ENCODE results near the gene STKLD1. TPM values are rescaled to one million over a fixed set of nuclear protein-coding genes. Genes with fewer than 3 reads are reported as not detected.

Gene STKLD1
- polyA plus RNA-seq, 4 donors = 0.79 to 8.1 (median 3.0) TPM

DNA sequence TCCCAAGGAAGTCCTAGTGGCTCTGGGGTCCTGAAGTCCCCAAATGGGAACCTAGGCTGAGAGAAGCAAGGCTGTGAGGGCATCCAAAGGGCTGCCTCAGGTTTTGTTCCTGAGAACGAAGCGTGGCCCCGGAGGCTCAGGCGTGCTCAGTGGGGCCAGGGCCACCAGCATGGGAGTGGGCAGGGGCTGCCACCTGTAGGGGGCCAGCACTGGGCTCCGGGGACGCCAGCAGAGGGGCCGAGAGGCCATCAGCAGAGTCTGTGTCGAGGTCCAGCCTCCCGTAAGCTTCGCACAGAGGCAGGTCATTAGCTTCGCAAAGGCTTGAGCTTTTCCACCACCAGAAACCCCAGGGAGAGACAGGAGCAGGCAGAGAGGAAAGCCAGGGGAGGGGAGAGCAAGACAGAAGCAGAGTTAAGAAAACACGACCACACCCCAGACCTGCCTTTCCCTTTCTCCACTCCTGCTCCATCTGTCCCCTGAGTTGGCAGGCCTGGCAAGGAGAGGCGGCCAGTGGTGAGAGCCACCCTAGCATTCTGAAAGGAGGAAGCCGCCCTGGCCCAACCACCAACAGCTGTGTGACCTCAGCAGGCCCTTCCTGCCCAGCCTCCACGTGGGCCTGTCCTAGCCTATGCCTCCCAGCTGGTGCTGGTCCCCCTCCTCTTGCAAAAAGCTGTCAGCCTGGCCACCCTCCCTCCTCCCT is 34.6 kb upstream of the STKLD1 start:
- Histone ChIP-seq H3K27me3 (ENCODE audit: control insufficient read depth in 3 of 3, insufficient read depth in 3 of 3, low read length in 3 of 3) (no peaks in the 10 kb centered on the region), H3K36me3 (ENCODE audit: control insufficient read depth in 3 of 3, insufficient read depth in 2 of 3, low read depth in 1 of 3, low read length in 3 of 3) (peaks cover 4 to 77% (median 6%) of the 10 kb centered on the region in 3 donors), H3K27ac (ENCODE audit: low read depth in 1 of 3, low read length in 2 of 3) (peak overlapping the region in 1 of 3 donors; percentile 17), H3K4me1 (ENCODE audit: control insufficient read depth in 3 of 3, insufficient read depth in 2 of 3, low read depth in 1 of 3, low read length in 2 of 3) (peaks cover 0 to 5% (median 2%) of the 10 kb centered on the region in 3 donors), H3K9me3 (ENCODE audit: control insufficient read depth in 2 of 2, insufficient read depth in 1 of 2, low read depth in 1 of 2, low read length in 1 of 2) (no peaks in the 10 kb centered on the region), H3K4me3 (ENCODE audit: low read depth in 1 of 3, low read length in 3 of 3) (no peak overlapping the region)
- DNase-seq (no peak), FAIRE-seq (no peak)
- 87 to 89% (median 88%) methylated on average over 14 to 15 of the region's 15 CpGs for WGBS, 3 donors

DNA sequence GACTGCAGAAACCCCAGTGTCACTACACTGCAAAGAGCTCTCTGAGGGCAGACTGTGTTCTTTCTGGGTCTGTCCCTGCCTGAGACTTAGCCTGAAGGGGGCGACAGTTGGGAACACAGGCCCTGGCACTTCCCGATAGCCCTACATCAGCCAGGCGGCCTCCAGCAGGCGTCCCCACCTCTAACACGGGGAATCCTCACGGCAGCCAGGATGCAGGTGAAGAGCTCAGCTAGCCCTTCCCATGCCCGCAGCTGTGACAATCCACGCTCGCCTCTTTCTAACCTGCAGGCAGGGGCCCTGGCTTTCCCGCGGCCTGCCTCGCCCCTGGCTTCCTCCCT is 34.1 kb upstream of the STKLD1 start:
- FAIRE-seq = no peak
- no peak overlapping the region for H3K27ac ChIP-seq (ENCODE audit: low read depth in 1 of 3, low read length in 2 of 3)
- peaks cover 4 to 78% (median 6%) of the 10 kb centered on the region in 3 donors for H3K36me3 ChIP-seq (ENCODE audit: control insufficient read depth in 3 of 3, insufficient read depth in 2 of 3, low read depth in 1 of 3, low read length in 3 of 3)
- no peak for DNase-seq
- H3K4me3 ChIP-seq (ENCODE audit: low read depth in 1 of 3, low read length in 3 of 3) = no peak overlapping the region
- peaks cover 0 to 8% (median 6%) of the 10 kb centered on the region in 3 donors for H3K4me1 ChIP-seq (ENCODE audit: control insufficient read depth in 3 of 3, insufficient read depth in 2 of 3, low read depth in 1 of 3, low read length in 2 of 3)
- H3K27me3 ChIP-seq (ENCODE audit: control insufficient read depth in 3 of 3, insufficient read depth in 3 of 3, low read length in 3 of 3) = no peaks in the 10 kb centered on the region
- WGBS, 3 donors = 78 to 87% (median 81%) methylated on average over 12 of the region's 12 CpGs
- H3K9me3 ChIP-seq (ENCODE audit: control insufficient read depth in 2 of 2, insufficient read depth in 1 of 2, low read depth in 1 of 2, low read length in 1 of 2) = no peaks in the 10 kb centered on the region

GRCh38 chr9:133342570-133342969 is 33.6 kb upstream of the STKLD1 start:
- Histone ChIP-seq H3K36me3 (ENCODE audit: control insufficient read depth in 3 of 3, insufficient read depth in 2 of 3, low read depth in 1 of 3, low read length in 3 of 3) (peaks cover 4 to 78% (median 6%) of the 10 kb centered on the region in 3 donors), H3K4me3 (ENCODE audit: low read depth in 1 of 3, low read length in 3 of 3) (no peak overlapping the region), H3K27me3 (ENCODE audit: control insufficient read depth in 3 of 3, insufficient read depth in 3 of 3, low read length in 3 of 3) (no peaks in the 10 kb centered on the region), H3K9me3 (ENCODE audit: control insufficient read depth in 2 of 2, insufficient read depth in 1 of 2, low read depth in 1 of 2, low read length in 1 of 2) (no peaks in the 10 kb centered on the region), H3K27ac (ENCODE audit: low read depth in 1 of 3, low read length in 2 of 3) (no peak overlapping the region), H3K4me1 (ENCODE audit: control insufficient read depth in 3 of 3, insufficient read depth in 2 of 3, low read depth in 1 of 3, low read length in 2 of 3) (peaks cover 0 to 8% (median 6%) of the 10 kb centered on the region in 3 donors)
- DNase-seq (no peak), FAIRE-seq (no peak)
- 85 to 86% (median 86%) methylated on average over 11 of the region's 11 CpGs for WGBS, 3 donors

- no peak overlapping the region for H3K27ac ChIP-seq (ENCODE audit: low read depth in 1 of 3, low read length in 2 of 3)
- DNase-seq (no peak), FAIRE-seq (no peak)
- no peaks in the 10 kb centered on the region for H3K9me3 ChIP-seq (ENCODE audit: control insufficient read depth in 2 of 2, insufficient read depth in 1 of 2, low read depth in 1 of 2, low read length in 1 of 2)
- no peaks in the 10 kb centered on the region for H3K27me3 ChIP-seq (ENCODE audit: control insufficient read depth in 3 of 3, insufficient read depth in 3 of 3, low read length in 3 of 3)
- 95 to 96% (median 95%) methylated on average over 19 of the region's 19 CpGs for WGBS, 3 donors
- H3K36me3 ChIP-seq (ENCODE audit: control insufficient read depth in 3 of 3, insufficient read depth in 2 of 3, low read depth in 1 of 3, low read length in 3 of 3) = peaks cover 2 to 77% (median 6%) of the 10 kb centered on the region in 3 donors
- no peak overlapping the region for H3K4me3 ChIP-seq (ENCODE audit: low read depth in 1 of 3, low read length in 3 of 3)
- peaks cover 0 to 10% (median 6%) of the 10 kb centered on the region in 3 donors for H3K4me1 ChIP-seq (ENCODE audit: control insufficient read depth in 3 of 3, insufficient read depth in 2 of 3, low read depth in 1 of 3, low read length in 2 of 3)
Measured at GRCh38 chr9:133344071-133344470, 32.1 kb upstream of the STKLD1 start.

DNA sequence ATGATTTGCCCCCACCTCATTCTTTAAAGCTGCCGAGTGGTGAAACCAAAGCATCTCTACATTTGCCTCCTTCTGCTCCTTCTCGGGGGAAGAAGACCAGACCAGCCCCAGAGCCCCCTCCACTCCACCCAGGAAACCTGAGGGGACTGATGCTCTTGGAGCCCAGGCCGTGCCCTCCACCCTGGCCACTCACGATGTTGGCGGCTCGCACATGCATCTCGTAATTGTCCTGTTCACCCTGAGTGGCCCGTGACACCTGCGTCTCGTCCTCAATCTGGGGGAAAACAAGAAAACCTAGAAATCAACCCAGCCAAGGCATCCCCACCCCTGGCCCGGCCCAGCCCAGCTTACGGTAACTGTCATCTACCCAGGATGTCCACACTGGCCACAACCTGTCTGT is 31.2 kb upstream of the STKLD1 start:
- DNase-seq (no peak), FAIRE-seq (no peak)
- peaks cover 3 to 81% (median 4%) of the 10 kb centered on the region in 3 donors for H3K36me3 ChIP-seq (ENCODE audit: control insufficient read depth in 3 of 3, insufficient read depth in 2 of 3, low read depth in 1 of 3, low read length in 3 of 3)

GRCh38 chr9:133345596-133345995 is 30.6 kb upstream of the STKLD1 start:
- H3K27ac ChIP-seq (ENCODE audit: low read depth in 1 of 3, low read length in 2 of 3) = no peak overlapping the region
- H3K4me3 ChIP-seq (ENCODE audit: low read depth in 1 of 3, low read length in 3 of 3) = no peak overlapping the region
- peaks cover 0 to 16% (median 9%) of the 10 kb centered on the region in 3 donors for H3K4me1 ChIP-seq (ENCODE audit: control insufficient read depth in 3 of 3, insufficient read depth in 2 of 3, low read depth in 1 of 3, low read length in 2 of 3)
- peaks cover 8 to 81% (median 9%) of the 10 kb centered on the region in 3 donors for H3K36me3 ChIP-seq (ENCODE audit: control insufficient read depth in 3 of 3, insufficient read depth in 2 of 3, low read depth in 1 of 3, low read length in 3 of 3)
- FAIRE-seq = no peak
- 95 to 97% (median 95%) methylated on average over 6 of the region's 6 CpGs for WGBS, 3 donors
- H3K9me3 ChIP-seq (ENCODE audit: control insufficient read depth in 2 of 2, insufficient read depth in 1 of 2, low read depth in 1 of 2, low read length in 1 of 2) = no peaks in the 10 kb centered on the region
- no peaks in the 10 kb centered on the region for H3K27me3 ChIP-seq (ENCODE audit: control insufficient read depth in 3 of 3, insufficient read depth in 3 of 3, low read length in 3 of 3)
- DNase-seq = no peak

More for the DNA sequence above, 31.2 kb upstream of the STKLD1 start:
- Histone ChIP-seq H3K4me3 (ENCODE audit: low read depth in 1 of 3, low read length in 3 of 3) (no peak overlapping the region), H3K4me1 (ENCODE audit: control insufficient read depth in 3 of 3, insufficient read depth in 2 of 3, low read depth in 1 of 3, low read length in 2 of 3) (peaks cover 0 to 16% (median 9%) of the 10 kb centered on the region in 3 donors), H3K27me3 (ENCODE audit: control insufficient read depth in 3 of 3, insufficient read depth in 3 of 3, low read length in 3 of 3) (no peaks in the 10 kb centered on the region), H3K27ac (ENCODE audit: low read depth in 1 of 3, low read length in 2 of 3) (no peak overlapping the region), H3K9me3 (ENCODE audit: control insufficient read depth in 2 of 2, insufficient read depth in 1 of 2, low read depth in 1 of 2, low read length in 1 of 2) (no peaks in the 10 kb centered on the region)
- 94 to 97% (median 95%) methylated on average over 12 of the region's 12 CpGs for WGBS, 3 donors

- 75 to 82% (median 80%) methylated on average over 15 of the region's 15 CpGs for WGBS, 3 donors
- H3K27me3 ChIP-seq (ENCODE audit: control insufficient read depth in 3 of 3, insufficient read depth in 3 of 3, low read length in 3 of 3) = no peaks in the 10 kb centered on the region
- no peak for DNase-seq
Measured at GRCh38 chr9:133346021-133346785, 30.0 kb upstream of the STKLD1 start.

DNA sequence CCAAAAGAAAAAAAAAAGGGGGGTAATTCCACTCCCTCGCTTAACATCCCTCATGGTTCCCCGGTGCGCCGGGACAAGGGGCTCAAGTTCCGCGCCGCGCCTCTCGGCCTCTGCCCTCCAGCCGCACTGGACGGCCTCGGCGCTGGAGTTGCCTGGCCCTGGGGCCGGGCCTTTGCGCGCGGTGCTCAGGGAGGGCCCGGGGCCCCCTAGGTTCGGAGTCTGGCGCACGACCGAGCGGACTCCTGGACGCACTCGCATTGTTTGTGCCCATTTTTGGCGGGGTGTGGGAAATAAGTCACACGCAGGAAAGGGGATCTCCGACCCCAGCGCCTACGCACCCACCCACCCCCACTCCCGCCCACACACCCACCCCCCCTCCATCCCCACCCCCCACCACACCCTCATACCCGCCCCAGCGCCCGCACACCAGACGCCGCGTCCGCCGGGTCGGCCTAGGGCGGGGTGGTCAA is 28.6 kb upstream of the STKLD1 start:
- no peak for FAIRE-seq
- Histone ChIP-seq H3K4me3 (ENCODE audit: low read depth in 1 of 3, low read length in 3 of 3) (peak overlapping the region; percentile 51 to 79 (median 73)), H3K9me3 (ENCODE audit: control insufficient read depth in 2 of 2, insufficient read depth in 1 of 2, low read depth in 1 of 2, low read length in 1 of 2) (no peaks in the 10 kb centered on the region), H3K4me1 (ENCODE audit: control insufficient read depth in 3 of 3, insufficient read depth in 2 of 3, low read depth in 1 of 3, low read length in 2 of 3) (peaks cover 0 to 16% (median 9%) of the 10 kb centered on the region in 3 donors), H3K27ac (ENCODE audit: low read depth in 1 of 3, low read length in 2 of 3) (peak overlapping the region; percentile 69 to 86 (median 86)), H3K27me3 (ENCODE audit: control insufficient read depth in 3 of 3, insufficient read depth in 3 of 3, low read length in 3 of 3) (no peaks in the 10 kb centered on the region), H3K36me3 (ENCODE audit: control insufficient read depth in 3 of 3, insufficient read depth in 2 of 3, low read depth in 1 of 3, low read length in 3 of 3) (peaks cover 16 to 77% (median 18%) of the 10 kb centered on the region in 3 donors)
- DNase-seq = peak; percentile 54 to 77
- WGBS, 3 donors = 0% methylated on average over 23 to 40 of the region's 41 CpGs

More at GRCh38 chr9:133346021-133346785, 30.0 kb upstream of the STKLD1 start:
- peak overlapping the region in 1 of 3 donors; percentile 73 for H3K4me3 ChIP-seq (ENCODE audit: low read depth in 1 of 3, low read length in 3 of 3)
- H3K27ac ChIP-seq (ENCODE audit: low read depth in 1 of 3, low read length in 2 of 3) = no peak overlapping the region
- H3K36me3 ChIP-seq (ENCODE audit: control insufficient read depth in 3 of 3, insufficient read depth in 2 of 3, low read depth in 1 of 3, low read length in 3 of 3) = peaks cover 13 to 77% (median 13%) of the 10 kb centered on the region in 3 donors
- H3K9me3 ChIP-seq (ENCODE audit: control insufficient read depth in 2 of 2, insufficient read depth in 1 of 2, low read depth in 1 of 2, low read length in 1 of 2) = no peaks in the 10 kb centered on the region
- FAIRE-seq = no peak
- peaks cover 0 to 16% (median 9%) of the 10 kb centered on the region in 3 donors for H3K4me1 ChIP-seq (ENCODE audit: control insufficient read depth in 3 of 3, insufficient read depth in 2 of 3, low read depth in 1 of 3, low read length in 2 of 3)
